ENCODE results near the gene GSTP1.

- TF ChIP-seq POLR2A (IDR thresholded peaks at IDR 0.05): no peak
- TF ChIP-seq CTCF (IDR thresholded peaks at IDR 0.05): no peak
These were observed 51.0 kb downstream of the GSTP1 start for GRCh38 chr11:67634366-67635230.

Data from testis (tissue), 2 donors.